Left colon (tissue), 2 donors: ENCODE data around the gene NEB. TPM values are rescaled to one million over a fixed set of nuclear protein-coding genes. Genes with fewer than 3 reads are reported as not detected.
"Not testable (repeated sequence)": the region's sequence is repeated elsewhere in the genome, so short reads cannot be mapped to it uniquely, and the experiment has no call there.

ENCODE experiments used
- ATAC-seq: fragments of 200-7000 bp; cut with Tn5 transposase; one replicate; pipeline ENCODE4 v1.9.1; 2020; ENCODE audit warnings: mild to moderate bottlenecking, moderate library complexity
- DNase-seq, 2 donors: peaks; one replicate each; pipeline ENCODE4 v3.0.0-alpha.2; 2020
- intact Hi-C, 2 donors: fragments of 100-400 bp; cut with DNase I in 1 of 2; cut with micrococcal nuclease in 1 of 2; formaldehyde crosslinking; loops; one replicate each; pipeline versions ENCODE4 v1.11.2 to v1.14.0; 2022; cut with DNase I, micrococcal nuclease
- total RNA-seq, 2 donors: library from RNA; stranded (reverse); fragmentation: NEBNext Ultra II Directional; extraction: Animal tissue kit (Norgen Biotek cat#: 25700); gene quantifications; one replicate each; pipeline ENCODE4 v1.2.1, GENCODE V29; 2021
- donor health status: DM: no; HTN: no; CAD: no.
- donor health status: DM: yes; HTN: yes; CAD: no.

NEB gene
- total RNA-seq, 2 donors from 2014 or later: 0.18 to 0.20 TPM

DNA sequence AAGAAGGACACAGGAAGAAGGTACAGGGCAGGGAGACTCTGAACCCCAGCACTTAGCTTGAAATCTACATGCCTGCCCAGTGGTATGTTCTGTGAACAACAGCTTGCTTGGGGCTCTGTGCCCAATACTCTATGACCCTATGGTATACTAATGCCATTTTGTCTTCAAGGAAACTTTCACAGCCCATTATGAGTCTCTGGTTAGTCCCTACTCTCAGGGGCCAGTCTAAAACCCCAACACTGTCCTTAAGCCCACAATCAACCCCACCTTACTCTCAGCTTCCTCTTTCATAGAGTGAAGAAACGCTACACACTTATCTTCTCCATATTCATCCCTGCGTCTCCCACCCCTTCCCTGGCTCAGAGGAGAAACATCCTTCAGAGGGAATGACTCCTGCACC is 16.0 kb downstream of the NEB start:
- intact Hi-C loops: no loop called here
- DNase-seq: no peak
- ATAC-seq: no peak

DNA sequence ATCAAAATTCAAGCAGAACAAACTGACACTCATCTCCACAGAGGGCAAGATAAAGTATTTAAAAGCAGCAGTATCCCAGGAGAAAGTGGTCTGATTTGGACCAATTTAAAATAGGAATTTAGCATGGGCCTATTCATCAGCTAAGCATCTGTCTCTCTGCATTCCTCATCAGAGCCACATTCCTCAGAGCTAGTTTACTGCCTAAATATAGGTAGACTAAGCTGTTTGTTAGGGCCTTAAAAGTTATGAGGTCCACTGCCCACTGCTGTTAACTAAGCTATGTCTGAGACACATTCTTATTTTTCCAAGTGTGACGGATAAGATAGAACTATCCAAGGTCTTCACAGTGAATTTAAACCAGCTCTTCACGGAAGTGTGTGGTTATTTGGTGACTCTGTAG is 17.6 kb downstream of the NEB start:
- ATAC-seq (no peak), DNase-seq (no peak)
- intact Hi-C loops: no loop called here

DNA sequence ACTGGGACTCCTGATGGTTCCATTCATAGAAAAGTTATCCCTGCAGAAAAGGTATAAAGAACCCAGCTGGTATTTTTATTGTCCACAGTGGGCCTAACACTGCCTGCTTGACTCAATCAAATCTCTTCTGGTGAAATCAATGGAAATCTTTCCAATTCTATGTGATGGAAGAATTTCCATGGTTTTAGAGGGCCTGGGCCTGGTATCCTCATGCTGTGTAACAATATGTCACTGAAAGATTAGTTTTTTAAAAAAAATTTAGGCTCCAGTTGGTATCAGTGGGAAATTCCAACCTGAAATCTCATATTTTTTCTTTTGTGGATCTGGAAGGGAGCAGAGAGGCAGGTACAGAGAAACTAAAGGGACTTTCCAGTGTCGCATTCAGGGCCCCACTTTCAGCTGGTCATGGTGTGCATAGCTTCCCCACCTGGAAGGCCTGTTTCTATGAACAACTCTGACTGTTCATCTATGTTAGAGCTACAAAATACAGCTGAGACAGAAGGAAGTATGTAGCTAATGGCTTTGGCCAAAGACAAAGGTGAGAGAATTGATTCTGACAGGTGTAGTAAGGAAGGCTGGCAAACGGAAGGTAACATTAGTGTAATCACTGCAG is 20.9 kb downstream of the NEB start:
- intact Hi-C loops: no loop called here
- DNase-seq (no peak), ATAC-seq (no peak)

DNA sequence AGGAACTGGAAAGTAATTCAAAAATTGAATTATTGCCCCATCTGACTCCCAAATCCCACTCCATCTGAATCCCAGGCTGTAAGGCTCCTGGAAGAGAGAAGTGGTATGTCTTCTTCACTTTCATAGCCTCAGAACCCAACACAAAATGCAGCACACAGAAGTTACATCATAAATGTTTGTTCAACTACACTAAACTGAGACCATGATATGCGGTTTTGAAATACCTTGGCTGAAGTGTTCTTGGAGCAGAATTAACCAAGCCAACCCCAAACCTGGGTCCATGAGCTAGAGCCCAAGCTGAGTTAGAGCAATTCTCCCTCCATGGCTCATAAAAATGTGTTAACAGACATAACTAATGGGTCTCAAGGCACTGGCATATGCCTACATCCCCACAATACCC is 23.3 kb downstream of the NEB start:
- DNase-seq (no peak), ATAC-seq (no peak)
- intact Hi-C loops: no loop called here

DNA sequence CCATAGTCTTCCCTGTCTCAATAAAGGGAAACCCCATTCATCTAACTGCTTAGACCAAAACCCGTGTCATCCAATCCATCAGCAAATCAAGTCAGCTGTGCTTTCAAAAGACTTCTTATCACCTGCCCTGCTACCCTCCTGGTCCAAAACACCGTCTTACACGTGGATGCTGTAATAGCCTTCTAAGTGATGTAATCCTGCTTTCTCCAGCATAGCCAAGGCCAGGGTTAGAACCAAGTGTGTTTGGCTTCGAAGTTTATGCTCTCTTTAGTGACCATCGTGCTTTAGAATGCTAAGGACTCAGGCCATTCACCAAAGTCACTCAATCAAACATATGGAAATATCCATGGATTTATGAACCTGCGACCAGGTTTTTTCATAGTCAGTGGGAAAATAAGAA is 25.5 kb downstream of the NEB start:
- no peak for ATAC-seq
- DNase-seq: no peak
- intact Hi-C loops: no loop called here

DNA sequence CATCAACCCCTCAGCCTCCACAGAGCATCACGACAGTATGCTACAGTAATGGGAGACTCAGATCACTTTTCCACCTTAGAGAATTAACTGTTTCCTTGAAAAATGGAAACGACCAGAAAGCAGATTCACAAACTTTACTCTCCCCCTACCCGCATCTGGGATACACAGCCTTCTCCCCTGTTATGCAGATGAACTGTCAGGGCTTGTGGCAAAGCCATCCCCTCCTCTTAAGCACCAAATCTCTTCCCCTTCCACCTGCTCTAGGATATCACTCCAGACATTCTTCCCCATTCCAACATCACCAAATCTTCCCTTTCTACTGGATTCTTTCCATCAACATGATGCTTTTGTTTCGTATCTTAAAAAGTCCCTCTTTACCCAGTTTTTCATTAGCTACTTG is 26.4 kb downstream of the NEB start:
- intact Hi-C loops: no loop called here
- ATAC-seq: no peak
- no peak for DNase-seq

DNA sequence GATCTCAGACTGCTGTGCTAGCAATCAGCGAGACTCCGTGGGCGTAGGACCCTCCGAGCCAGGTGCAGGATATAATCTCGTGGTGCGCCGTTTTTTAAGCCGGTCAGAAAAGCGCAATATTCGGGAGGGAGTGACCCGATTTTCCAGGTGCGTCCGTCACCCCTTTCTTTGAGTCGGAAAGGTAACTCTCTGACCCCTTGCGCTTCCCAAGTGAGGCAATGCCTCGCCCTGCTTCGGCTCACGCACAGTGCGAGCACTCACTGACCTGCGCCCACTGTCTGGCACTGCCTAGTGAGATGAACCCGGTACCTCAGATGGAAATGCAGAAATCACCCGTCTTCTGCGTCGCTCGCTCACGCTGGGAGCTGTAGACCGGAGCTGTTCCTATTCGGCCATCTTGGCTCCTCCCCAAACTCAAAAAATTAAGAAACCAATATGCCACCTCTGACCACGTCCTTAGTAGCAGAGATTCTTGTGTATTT is 29.8 kb downstream of the NEB start:
- intact Hi-C loops, DNase-seq, ATAC-seq: not testable (repeated sequence)

DNA sequence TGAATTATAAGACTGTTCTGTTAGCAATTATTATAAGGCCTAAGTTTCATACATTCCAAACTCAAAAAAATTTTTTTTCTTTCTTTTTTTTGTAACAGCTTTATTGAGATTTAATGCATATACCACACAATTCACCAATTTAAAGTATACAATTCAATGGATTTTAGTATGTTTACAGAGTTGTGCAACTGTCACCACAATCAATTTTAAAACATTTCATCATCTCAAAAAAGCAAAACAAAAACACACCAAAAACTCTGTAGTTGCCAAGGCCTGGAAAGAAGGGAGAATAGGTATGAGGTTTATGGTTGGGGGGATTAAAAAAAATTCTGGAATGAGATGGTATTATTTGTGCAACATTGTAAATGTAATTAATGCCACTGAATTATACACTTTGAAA is 36.1 kb downstream of the NEB start:
- DNase-seq, intact Hi-C loops, ATAC-seq: not testable (repeated sequence)

DNA sequence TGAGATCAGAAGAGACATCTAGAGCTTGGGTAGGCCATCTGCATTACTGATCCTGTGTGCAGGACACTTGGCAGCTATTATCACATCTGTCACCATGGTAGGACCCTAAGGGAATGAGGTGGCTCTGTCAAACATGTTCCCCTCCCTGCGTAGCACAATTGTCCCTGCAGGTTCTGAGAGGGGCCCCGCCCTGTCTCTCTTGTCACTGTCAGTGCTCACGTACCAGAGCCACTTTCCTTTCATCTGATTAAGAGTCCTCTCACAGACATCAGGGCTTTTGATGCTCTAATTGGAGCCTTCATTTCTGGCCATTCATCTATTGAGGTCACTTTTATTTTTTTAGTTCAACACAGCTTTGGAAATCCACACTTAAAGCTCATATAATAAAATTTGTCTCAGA is 38.5 kb downstream of the NEB start:
- intact Hi-C loops: no loop called here
- DNase-seq (no peak), ATAC-seq (no peak)

DNA sequence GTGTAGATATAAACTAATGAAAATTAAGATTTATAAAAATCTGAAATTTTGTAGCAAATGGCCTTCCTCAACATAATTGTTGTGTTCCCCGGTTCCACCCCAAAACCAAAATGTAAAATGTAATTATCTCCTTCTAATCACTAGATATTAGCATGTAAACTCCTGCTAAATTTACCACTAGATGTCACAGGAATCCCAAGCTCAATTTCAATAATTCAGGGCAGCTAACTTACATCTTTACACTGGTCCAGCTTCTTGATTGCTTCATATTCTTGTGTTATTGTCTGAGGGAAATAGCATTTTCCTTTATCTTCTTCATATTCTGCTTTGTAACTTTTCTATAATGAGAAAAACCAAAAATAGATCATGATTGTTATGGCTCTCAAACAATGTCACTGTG is 42.6 kb downstream of the NEB start:
- DNase-seq (no peak), ATAC-seq (no peak)
- intact Hi-C loops: no loop called here

DNA sequence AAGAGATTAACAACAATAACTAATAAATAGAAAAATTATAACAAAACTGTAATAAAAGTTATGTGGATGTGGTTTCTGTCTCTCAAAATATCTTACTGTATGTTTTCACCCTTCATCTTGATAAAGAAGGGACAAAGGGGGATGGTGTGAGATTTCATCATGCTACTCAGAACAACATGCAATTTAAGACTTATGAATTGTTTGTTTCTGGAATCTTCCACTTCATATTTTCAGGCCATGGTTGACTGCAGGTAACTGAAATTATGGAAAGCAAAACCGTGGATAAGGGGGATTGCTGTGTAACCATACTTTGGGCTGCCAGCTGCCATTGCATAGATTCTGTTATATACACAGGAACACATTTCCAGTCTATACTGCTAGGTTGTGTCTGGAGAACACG is 45.6 kb downstream of the NEB start:
- no peak for DNase-seq
- no peak for ATAC-seq
- intact Hi-C loops: no loop called here

DNA sequence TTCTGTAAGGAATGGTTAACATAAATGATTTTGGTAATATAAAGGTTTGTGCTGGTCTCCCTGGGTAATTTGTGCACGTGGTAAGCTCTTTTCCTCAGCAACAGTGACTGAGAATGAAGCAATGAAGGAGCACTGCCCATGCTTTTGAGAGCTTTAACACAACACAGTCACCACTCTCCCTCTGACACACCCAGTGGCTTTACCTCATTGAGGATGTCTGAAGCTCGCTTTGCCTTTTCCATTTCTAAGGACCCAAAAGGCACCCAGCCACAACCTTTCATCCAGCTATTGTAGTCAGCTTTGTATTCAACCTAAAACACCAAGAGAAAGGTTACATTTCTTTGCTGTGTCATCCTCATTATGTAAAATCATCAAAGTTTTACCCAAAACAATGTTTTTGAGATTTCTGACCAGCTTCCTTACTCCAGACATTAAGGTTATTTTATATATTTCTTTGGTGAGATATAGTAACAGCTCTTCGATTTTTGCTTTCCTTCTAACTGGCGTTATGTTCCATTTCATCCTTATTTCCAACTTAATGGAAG is 51.7 kb downstream of the NEB start:
- ATAC-seq (no peak), DNase-seq (no peak)
- intact Hi-C loops: no loop called here

DNA sequence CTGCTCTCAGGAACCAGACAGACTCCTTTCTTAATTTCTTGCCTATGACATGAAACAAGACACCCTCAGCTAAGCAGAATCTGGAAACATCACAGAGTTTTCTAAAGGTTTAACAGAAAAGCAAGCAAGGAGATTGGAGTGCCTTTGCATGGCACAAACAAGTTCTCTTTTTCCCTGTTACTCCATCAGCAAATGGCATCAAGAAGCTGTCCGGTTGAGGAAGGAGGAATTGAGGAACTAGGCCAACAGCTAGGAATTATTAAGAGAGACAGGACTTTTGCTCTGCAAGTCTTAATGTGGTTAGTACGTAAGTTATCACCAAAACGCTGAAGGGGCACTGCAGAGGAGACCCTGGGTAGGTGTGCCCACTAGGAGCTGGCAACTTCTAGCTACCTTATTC is 53.2 kb downstream of the NEB start:
- DNase-seq (no peak), ATAC-seq (no peak)
- intact Hi-C loops: no loop called here

DNA sequence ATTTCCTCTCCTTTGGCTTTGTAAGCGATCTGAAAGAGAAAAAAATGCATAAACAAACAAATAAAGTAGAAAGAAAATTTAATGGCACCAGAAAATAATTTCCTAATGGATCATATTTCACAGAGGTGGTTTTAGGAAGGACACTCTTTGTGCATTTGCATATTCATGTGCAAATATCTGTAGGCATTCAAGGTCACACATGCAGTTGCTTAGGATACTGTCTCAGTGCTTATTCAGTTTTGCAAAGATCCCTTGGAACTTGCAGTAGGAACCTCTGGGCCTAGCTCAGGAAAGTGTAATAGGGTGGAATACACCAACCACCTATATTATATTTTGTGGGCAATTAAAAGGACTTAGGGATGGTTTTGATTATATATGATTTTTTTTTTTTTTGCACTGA is 54.3 kb downstream of the NEB start:
- DNase-seq (no peak), ATAC-seq (no peak)
- intact Hi-C loops: no loop called here

DNA sequence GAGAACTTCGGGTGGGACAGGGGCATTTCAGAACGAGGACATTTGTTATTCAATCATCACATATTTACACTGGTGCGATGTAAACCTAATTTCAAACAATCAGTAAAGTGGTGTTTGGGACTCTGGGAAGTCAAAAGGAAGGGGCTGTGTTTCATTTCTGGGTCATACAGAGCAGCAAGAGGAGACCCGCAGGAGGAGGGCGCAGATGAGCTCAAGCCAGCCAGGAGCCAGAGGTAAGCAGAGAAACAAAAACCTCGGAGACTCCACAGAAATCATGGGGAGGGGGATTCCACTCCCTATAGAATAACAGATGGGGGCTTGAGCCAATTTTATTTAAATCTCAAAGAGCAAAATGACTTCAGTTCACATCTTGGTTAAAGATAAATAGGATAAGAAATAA is 55.4 kb downstream of the NEB start:
- ATAC-seq: no peak
- no peak for DNase-seq
- intact Hi-C loops: no loop called here

DNA sequence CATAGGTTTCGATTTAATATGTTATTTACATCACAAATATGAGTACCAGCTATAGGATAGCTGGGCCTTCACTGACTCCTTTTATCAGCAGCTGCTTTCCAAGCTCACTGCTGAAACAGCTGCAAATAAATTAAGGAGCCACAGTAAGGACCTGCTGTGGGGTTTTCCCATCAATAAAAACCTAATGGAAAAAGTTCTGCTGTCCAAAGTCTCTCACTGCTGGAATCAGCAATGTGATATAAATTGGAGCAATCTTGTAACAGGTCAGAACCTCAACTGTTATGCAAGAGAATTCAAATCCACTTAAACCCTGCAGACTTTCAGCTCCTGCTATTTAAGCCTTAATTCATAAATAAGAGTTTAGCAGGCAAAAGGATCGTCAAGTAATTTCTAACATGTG is 61.3 kb downstream of the NEB start:
- DNase-seq (no peak), ATAC-seq (no peak)
- intact Hi-C loops: no loop called here

DNA sequence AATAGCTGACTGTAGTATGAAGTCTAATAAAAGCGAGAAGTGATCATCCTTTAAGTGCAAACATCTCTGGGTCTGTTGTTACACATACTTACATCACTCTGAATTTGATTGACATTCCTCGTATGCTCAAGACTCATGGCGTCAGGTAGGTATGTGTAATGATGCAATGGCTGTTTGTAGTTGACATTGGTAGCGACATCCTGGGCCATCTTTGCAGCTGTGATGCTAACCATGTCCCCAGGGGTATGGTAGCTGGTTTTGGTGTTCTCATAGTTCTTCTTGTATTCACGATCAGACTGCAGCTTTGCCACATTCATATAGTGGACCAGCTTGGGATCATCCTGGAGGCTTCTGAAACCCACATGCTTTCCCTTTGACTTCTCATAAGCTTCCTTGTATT is 62.0 kb downstream of the NEB start:
- no peak for DNase-seq
- intact Hi-C loops: no loop called here
- ATAC-seq: no peak

DNA sequence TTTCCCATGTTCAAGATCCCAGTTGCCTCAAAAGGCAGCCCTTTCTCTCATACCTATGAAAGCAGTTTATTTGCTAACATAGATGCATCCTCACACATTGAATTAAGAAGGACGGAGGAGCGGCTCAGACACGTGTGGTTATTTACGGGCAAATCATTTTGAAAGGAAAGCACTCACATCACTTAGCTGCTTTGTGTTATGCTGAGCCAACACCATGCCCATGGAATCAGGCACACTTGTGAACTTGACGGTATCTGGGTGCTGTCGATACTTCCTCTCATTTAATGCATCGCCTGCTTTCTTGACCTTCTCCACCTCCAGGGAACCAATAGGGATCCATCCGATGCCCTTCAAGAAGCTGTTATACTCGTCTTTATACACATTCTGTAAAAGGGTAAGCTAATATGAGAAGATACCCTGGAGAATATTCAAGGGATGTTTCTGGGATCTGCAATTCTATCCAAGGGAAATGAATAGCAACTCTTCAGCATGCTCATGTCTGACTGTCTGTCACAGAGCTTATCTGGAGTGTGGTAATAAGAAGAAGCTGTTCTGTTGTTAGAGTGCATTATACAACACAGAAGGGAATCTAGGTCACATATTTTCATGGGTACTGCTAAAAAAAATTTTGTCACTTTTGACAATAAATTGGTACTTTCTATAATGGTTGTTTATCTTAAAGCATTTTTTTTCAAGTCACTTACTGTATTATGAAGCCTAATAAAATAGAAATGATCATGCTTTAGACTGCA is 63.3 kb downstream of the NEB start:
- DNase-seq: no peak
- intact Hi-C loops: no loop called here
- no peak for ATAC-seq

DNA sequence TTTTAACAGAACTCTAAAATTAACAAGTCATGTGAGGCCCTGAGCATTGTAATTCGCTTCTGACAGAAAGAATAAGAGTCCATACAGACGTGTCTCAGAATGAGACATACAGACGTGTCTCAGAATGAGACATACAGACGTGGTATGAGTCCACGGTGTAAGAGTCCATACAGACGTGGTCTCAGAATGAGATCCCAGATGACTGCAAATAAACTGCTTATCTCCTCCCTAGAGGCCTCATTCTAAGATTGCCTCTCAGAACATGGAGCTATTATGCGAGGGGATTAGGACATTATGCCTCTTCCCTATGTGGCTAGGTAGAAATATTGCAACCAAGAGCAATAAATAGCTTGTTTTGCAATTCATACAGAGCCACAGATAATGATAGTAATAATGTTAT is 63.9 kb downstream of the NEB start:
- no peak for ATAC-seq
- intact Hi-C loops: no loop called here
- no peak for DNase-seq

DNA sequence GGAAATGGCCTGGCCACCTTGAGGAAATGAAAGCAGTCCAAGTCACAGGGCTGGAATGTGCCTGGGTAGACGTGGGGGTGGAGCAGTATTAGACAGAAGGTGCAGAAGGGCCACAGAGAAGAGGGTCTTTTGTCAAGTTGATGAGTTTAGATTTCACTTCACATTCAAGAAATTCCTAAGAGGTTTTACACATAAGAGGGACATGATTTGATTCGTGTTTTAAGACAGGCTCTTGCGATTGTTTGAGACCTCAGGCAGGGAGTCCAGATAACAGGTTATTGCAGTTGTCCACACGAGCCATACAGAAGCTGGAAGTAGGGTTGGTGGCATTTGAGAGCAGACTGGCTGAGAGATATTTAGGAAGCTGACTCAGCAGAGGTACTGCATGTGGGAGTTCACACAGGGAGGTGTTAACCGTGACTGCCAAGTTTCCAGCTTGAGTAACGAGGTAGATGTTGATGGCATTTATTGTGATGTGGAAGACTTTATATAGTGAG is 64.6 kb downstream of the NEB start:
- no peak for DNase-seq

More for the DNA sequence above, 64.6 kb downstream of the NEB start:
- no peak for ATAC-seq
- intact Hi-C loops: no loop called here
